ENCODE measurements around the gene EFCAB5. TPM values are rescaled to one million over a fixed set of nuclear protein-coding genes. Genes with fewer than 3 reads are reported as not detected.
"Not testable (repeated sequence)": the region's sequence is repeated elsewhere in the genome, so short reads cannot be mapped to it uniquely, and the experiment has no call there.

EFCAB5 gene
- total RNA-seq (2014; rRNA removed; shearing (Covaris generic)) = not detected in 2 replicates

DNA sequence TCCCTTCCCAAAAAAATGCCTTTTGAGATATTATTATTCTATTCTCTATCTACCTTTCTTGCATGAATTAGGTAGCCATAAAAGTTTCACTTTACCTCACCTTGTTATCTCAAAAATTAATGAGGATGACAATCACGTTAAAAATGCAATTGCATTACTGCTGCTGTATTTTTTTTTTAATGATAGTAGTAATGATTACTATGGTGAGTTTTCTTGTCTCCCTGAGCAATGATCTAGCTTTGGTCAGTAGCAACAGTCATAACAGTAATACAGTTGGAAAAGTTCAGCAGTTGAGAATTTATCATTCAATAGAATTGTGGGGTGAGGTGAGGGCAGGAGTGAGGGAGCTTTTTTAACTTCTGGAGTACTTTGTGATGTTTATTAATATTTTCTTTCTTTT lies at the start of gene EFCAB5:
Gene EFCAB5 (plus strand): TSS at position 301 of the 400 bp plus-strand sequence. CDS start 163 bp downstream, outside the sequence.
- no peak for DNase-seq (ENCODE audit: low read depth)

DNA sequence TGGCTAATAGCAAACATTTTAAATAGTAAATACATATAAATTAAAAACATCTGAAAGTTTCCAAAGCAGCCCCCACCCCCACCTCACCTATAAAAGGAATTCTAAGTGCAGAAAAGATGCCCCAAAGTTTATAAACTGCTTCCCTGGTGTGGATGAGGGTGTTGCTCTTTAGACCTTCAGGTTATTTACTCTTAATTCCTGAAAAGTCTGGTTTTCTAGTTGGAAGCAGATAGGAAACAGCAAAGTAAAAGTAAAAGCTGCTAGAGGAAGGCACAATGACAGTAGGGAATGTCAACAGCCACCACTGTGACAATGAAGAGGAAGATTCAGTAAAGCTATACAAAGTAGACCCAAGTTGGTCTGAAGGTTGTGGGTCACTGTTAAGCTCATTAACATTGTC lies 49.2 kb upstream of the EFCAB5 start:
- DNase-seq (ENCODE audit: low read depth) = no peak

DNA sequence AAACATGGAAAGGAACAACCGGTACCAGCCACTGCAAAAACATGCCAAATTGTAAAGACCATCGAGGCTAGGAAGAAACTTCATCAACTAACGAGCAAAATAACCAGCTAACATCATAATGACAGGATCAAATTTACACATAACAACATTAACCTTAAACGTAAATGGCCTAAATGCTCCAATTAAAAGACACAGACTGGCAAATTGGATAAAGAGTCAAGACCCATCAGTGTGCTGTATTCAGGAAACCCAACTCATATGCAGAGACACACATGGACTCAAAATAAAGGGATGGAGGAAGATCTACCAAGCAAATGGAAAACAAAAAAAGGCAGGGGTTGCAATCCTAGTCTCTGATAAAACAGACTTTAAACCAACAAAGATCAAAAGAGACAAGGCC lies 44.3 kb upstream of the EFCAB5 start:
- not testable (repeated sequence) for DNase-seq (ENCODE audit: low read depth)

DNA sequence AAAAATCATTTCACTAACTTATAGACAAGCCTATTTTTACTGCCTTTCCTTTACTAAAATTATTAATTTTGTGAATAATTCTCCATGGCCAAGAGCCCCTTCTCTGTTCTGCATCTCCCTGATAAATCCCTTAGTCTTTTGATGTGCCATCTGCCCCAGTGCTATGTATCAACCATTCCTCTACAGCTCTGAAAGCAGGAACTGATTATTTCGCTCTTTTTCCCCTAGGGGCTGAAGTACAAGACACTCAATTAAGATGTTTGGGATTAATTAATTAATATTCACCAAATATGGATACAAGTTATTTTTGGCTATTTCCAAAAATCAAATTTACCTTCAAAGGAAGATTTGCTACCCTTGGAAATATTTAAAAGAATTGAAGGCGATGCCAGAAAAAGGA lies 38.0 kb upstream of the EFCAB5 start:
- DNase-seq (ENCODE audit: low read depth) = no peak

DNA sequence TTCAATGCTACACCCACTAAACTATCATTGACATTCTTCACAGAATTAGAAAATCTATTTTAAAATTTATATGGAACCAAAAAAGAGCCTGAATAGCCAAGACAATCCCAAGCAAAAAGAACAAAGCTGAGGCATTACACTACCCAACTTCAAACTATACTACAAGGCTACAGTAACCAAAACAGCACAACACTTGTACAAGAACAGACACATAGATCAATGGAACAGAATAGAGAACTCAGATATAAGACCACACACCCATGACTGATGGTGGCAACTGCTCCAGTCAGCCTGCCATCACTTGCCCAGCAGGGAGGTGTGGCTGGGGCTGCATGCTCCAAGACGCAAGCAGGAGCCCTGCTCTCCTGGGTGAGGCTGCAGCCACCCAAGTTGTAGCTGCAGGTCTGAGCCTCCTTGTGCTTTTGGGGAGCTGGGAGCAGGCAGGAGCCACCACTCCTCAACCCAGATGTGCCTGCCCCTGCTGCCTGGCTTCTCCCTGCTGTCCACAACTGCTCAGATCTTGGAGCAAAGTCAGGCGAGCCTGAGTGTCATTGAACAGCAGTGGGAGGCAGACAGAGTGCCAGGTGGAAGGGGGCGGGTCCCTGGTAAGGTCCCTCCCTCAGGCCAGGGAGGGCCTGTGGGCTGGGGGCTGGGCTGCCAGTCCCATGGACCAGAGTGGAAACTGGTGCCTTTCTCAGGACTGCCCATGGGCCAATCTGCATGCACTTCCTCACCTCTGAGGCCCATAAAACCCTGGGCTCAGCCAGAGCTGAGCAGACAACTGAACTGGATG lies 36.2 kb upstream of the EFCAB5 start:
- DNase-seq (ENCODE audit: low read depth) = no peak

DNA sequence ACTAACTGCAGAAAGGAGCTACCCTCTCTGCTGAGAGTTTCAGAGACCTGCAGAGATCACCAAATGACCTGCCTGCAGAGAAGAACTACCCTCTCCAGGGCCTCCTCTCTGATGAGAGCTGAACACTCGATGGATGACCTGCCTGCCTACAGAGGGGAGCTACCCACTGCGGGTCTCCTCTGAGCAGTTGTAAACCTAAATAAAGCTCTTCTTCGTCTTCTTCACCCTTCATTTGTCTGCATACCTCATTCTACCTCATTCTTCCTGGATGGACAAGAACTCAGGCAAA lies 35.6 kb upstream of the EFCAB5 start:
- DNase-seq (ENCODE audit: low read depth) = no peak

DNA sequence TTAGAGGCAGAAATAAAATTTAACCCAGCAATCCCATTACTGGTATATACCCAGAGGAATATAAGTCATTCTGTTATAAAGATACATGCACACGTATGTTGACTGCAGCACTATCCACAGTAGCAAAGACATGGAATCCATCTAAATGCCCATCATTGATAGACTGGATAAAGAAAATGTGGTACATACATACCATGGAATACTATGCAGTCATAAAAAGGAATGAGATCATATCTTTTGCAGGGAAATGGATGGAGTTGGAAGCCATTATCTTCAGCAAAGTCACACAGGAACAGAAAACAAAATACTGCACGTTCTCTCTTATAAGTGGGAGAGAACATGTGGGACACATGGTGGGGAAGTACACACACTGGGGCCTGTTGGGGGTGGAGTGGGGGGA lies 34.5 kb upstream of the EFCAB5 start:
- DNase-seq (ENCODE audit: low read depth) = no peak

DNA sequence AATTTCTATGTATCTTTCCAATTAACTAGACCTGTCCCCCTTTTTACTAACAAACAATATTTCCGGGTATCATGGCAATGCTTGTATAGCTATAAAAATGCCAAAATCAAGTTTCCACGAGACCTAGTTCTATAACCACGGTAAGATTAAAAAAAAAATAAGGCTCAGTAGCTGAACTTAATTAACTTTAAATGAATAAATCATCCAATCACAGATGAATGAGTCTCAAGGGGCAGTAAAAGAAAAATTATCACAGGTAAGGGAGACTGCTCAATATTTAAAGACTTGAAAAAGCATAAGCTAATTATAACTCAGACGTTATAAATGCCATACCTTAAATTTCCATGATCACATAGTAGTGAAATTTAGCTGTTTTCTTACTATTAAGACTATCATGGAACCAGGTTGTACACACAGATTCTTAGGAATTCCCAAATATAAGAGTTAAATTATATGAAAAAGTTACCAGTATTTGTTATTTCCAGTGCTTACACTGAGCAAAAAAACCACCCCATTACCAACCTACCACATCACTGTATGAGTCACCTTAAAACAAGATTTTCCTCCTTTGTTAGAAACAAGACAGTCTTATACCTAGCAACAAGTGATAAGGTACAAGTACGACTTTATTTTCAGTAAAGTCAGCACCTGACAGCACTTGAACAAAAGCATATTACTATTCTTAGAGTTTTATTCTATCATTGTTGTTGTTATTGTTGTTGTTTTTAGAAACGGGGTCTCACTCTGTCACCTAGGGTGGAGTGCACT lies 32.0 kb upstream of the EFCAB5 start:
- DNase-seq (ENCODE audit: low read depth) = no peak

DNA sequence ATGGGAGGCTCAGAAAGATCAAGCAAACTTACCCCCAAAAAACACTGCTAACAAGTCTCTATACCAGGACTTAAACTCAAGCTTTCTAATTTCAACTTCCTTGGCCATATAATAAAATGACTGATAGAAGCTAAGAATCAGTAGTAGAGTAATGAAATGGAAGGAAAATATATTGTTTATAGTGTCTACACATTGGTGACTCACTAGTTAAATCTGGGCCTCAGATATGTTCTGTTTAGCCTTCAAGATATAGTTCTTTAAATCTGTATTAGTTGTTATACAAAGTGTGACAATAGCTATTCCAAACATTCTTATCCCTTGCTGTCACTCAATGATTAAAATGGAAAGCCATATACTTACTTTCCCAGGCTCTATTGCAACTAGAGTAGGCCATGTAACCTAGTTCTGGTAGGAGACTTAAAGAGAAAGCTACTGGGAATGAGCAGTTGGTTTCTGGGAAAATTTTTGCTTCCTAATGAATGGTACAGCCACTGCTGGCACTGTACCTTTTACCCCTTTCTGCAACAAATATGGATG lies 29.7 kb upstream of the EFCAB5 start:
- DNase-seq (ENCODE audit: low read depth) = no peak

DNA sequence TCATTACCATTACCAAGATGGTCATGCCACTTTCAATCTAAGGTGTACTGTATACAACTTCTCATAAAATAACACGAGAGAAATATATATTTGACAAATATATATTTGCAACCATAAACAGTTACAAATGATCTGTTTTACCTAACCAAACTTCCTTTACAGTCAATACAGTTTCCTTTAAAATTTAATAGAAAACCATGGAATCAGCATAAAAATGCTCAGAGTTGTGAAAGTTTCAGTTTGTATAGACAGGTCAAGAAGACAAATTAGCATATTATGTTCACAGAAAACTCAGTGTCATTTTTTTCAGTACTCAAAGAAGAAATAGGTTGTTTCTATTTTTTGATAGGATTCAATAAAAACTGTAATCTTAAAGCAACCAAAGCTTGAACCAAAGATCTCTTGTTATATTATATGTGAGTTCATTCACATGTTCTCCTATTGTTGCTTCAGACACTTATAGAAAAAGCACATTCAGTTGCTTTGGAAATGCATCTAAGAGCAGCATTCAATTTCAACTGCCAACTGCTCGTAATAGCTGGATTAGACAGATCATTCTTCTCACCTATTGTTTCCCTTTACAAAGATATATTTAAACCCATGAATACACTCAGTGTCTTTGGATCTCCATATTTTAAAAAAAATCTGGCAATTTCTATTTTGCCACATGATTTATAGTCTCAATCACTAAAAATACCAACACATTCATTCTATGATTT lies 26.5 kb upstream of the EFCAB5 start:
- DNase-seq (ENCODE audit: low read depth) = no peak

DNA sequence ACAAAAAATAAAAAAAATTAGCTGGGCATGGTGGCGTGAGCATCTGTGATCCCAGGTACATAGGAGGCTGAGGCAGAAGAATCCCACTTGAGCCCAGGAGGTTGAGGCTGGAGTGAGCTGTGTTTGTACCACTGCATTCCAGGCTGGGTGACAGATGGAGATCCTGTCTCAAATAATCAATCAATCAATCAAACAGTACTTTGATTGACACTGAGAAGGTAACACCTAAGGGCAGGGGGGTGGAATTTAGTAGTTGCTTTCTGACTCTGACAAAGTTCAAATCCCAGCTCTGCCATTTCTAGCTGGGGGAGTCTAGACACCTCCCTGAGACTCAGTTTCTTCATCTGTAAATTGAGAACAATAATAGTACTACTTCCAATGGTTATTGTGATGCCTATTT lies 23.4 kb upstream of the EFCAB5 start:
- no peak for DNase-seq (ENCODE audit: low read depth)

DNA sequence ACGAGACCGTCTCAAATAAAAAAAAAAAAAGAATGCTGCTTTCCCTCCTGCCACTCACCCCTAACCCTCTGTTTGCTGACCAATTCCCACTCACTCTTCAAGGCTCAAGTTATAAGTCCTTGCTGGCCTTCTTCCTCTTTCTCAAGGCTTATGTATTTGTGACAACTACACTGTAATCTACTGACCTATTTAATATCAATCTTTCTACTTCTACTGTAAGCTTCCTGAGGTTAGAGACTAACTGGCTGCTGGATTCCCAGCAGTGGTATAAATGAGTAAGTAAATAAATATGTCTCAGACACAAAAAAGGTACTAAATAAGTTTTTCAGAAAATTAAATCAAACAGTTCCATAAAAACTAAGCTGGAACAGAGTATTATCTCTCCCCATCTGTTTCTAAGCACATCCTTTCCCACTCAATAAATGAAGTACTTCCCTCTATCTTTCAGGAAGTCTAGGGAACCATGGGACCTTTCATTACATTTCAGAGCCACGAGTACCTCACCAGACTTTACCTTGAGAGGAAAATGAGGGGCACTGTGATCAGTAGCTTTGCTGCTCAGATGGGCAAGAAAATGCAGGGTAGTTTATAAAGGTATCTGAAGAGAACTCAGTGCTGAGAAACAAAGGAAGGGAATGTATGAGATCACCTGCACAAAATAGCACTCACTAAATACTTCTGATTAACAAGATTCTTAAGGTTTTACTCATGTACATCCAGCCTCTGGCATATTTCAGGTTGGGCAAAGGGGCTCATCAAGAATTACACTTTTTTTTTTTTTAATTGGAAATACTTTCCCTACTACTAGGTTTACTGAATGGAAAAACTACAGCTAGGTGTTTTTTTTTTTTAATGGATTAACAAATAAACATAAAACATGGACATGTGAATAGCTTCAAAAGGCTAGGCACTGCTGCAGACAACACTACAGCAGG lies 22.2 kb upstream of the EFCAB5 start:
- DNase-seq (ENCODE audit: low read depth) = no peak

DNA sequence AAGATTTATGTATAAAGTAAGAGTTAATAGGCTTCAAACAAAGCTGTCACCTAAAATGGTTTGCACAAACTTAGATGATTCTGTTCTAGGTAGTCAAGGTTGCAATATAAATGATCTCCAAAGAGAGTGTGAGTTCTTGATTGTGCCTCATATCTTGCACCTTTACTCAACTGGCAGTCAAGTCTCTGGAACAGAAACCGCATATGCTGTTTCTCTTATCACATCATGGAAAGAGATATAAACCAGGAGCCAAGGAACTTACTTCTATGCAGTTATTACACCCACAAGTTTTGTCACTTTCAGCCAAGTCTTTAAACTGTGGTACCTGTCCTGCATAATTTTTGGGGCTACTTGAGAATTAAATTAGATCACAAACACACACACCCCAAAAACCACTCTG lies 16.6 kb upstream of the EFCAB5 start:
- DNase-seq (ENCODE audit: low read depth) = no peak

DNA sequence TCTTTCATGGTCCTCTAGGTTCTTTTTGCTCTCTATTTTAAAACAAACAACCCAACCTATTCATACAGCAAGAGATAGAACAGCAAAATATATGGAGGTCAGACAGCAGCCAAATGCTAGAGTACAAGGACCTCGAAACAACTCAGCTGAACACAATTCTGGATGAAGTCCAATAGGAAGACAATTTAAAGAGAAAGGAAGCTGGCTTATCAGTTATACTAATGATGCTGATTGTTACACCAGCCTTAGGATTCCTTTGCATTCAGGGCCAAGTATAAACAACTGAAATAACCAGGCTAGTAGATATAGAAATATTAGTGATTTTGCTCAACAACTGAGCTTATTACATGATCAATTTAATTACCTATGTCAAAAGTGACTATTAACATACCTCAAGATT lies 13.9 kb upstream of the EFCAB5 start:
- no peak for DNase-seq (ENCODE audit: low read depth)

DNA sequence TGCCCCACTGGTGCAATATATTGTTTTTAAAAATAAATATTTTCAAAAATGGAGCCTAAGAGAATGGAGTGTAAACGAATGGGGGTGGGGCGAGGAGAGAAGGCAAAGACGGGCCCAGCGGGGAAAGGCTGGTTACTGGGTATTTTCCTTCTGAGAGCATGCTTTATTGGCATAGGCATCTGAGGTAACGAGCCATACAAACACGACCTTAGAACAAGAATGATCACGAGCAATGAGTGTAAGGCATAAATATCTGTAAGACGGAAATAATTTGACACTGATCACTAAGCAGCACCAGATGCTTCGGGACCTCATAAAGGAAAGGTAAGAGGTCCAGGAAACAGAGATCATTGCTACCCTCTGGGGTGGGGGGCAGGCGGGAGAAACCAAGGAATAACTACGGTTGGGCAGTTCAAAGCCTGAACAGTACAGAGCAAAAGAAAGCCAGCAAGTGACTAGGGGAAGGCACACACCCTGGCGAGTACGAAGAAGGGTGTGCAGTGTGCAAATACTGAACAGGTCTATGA lies 12.4 kb upstream of the EFCAB5 start:
- DNase-seq (ENCODE audit: low read depth) = peak; percentile 55

DNA sequence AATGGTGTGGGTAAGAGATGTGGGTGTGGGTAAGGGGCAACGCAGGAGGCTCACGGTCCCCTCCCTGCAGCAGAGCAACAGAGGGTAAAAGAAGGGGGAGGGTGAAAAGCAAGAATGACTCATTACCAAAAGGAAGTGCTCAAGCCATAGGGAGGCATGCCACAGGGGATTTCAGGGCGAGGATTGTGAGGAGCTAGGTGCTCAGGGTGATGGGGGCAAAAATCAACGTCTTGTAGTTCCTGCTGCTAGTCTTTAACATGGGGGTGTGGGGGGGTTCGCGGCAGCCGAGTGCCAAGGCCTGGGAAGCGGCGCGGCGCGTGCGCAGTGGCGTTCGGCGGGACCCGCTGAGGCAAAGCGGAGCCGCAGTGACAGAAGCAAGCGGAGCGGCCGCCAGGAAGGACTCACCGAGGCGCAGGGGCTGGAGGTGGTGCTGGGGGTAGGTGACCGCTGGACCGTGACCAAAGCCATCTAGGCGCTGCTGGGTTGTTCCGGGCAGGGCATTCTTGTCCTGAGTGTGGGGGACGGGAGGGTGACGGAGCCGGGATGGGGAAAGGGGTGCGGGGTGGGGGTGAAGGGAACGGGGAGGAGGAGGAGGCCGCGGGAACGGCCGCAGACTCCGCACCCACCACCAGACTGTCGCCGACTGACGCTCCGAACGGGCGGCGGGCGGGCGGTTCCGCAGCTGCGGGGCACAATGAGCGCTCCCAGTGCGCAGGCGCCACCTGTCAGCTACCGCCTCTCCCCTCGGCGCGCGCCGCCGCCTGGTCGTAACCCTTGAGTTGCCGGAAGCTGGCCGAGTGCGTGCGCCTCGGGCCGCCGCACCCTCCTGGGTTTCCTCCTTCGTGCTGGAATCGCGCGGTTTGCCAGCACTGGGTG lies 11.7 kb upstream of the EFCAB5 start, which contains the start of gene SSH2:
Gene SSH2 (minus strand): TSS at position 696 of the 876 bp plus-strand sequence. CDS start 228 bp downstream, at position 468.
- peak; percentile 81 for DNase-seq (ENCODE audit: low read depth)

DNA sequence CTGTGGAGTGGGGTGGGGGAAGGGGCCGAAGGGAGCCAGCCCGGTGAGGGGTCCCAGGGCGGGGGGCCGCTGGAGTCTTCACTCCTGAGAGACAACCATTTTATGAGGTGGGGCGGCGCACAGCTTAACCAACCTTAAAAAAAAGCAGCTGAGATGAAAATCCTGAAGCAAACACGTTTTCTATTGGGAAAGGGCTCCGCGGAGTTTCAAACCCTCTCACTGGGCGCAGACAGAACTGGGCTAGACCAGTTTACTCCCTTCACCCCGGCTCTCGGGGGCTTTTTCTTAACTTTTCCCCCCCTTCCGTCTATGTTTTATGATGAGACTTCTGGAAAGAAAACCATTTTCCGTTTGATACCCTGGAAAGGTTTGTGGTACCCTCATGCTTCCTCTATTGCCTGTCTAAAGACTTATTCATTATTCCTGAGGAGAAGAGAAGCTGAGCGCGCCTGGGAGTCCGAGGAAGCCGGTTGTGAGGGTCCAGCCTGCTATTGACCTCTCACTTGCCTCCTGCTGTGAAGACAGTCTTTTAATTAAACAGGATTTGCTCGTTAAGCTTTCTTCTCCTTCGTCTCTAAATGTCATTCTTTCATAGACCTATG lies 10.9 kb upstream of the EFCAB5 start:
- DNase-seq (ENCODE audit: low read depth) = no peak

DNA sequence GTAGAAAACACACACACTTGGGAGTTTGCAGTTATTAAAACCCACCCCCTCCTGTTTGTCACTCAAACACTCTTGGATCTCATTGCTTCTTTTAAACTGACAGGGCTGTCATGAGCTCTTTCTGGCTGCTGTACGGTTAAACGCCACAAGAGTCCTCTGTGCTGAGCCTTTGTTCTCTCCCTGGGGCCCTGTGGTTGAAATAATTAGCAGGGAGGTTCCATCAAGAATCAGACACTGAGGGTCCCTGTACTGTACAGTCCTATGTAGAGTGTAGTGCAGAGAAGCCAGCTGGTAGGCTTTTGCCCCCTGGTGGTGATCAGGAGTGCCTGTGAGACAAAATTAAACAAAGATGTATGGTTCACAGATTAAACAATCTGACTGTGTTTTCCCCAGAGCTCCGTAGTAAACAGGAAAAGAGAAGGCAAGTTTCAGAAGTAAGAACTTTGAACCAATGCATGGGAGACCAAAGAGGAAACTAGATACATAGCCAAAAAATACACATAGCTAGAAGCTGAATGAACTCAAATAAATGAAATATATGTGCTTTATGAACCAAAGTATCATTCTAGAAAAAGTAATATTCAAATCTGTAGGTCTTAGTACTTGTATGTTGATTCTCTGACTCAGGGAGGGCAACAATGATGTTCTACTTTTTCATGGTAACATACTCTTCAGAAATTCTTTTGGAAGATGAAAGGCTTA lies 10.1 kb upstream of the EFCAB5 start:
- DNase-seq (ENCODE audit: low read depth) = peak; percentile 85

DNA sequence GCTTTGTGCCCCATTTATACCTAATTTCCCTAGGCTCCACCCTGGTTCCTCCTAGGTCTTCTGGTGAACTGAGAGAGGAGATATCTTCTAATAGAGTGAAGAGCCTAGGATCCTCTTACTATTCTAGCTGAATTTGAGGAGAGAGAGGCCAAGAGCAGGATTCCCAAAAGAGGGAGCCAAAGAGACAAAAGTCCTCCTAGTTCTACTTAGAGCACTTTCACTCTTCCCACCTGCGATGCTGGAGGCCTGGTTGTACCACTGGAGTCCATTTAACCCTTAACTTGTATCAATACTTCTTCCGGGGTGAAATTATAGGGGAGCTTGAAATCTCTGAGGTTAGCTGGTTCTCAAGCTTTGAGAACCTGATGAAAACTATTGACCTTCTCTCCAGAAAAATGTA lies 8.1 kb upstream of the EFCAB5 start:
- peak; percentile 22 for DNase-seq (ENCODE audit: low read depth)

Measured in RPMI7951 (cell line).